Karpas-422 (cell line): ENCODE data around the gene PXDC1. TPM values are rescaled to one million over a fixed set of nuclear protein-coding genes. Genes with fewer than 3 reads are reported as not detected.
"Not testable (repeated sequence)": the region's sequence is repeated elsewhere in the genome, so short reads cannot be mapped to it uniquely, and the experiment has no call there.

ENCODE experiments used
- DNase-seq: peaks from one replicate; pipeline ENCODE4 v3.0.0-alpha.2; 2015
- H2AFZ ChIP-seq: fragments of 200-600 bp; sonication (generic); 2 replicates; pipeline ENCODE4 v1.6.1; 2014; ENCODE audit warnings: antibody characterized with exemption, low read length, mixed read lengths
- H3K27ac ChIP-seq: fragments of 200-600 bp; sonication (generic); 2 replicates; pipeline ENCODE4 v1.5.1; 2014; ENCODE audit warnings: mild to moderate bottlenecking, low read length, moderate library complexity
- H3K27me3 ChIP-seq: fragments of 200-600 bp; sonication (generic); 2 replicates; pipeline ENCODE4 v1.6.1; 2014; ENCODE audit warnings: low read length, mixed read lengths
- H3K36me3 ChIP-seq: fragments of 200-600 bp; sonication (generic); 2 replicates; pipeline ENCODE4 v1.6.1; 2014; ENCODE audit warnings: low read length, mixed read lengths; ENCODE audit not compliant: insufficient read depth
- H3K4me1 ChIP-seq: fragments of 200-600 bp; sonication (generic); 2 replicates; pipeline ENCODE4 v1.6.1; 2014; ENCODE audit warnings: mild to moderate bottlenecking, low read length, mixed read lengths
- H3K4me2 ChIP-seq: fragments of 200-600 bp; sonication (generic); 2 replicates; pipeline ENCODE4 v1.6.1; 2014; ENCODE audit warnings: low read length, low read depth, mild to moderate bottlenecking; ENCODE audit not compliant: poor library complexity, severe bottlenecking
- H3K4me3 ChIP-seq: fragments of 200-600 bp; sonication (generic); 2 replicates; pipeline ENCODE4 v1.5.1; 2014; ENCODE audit warnings: mild to moderate bottlenecking, antibody characterized with exemption, low read length, mixed read lengths
- H3K79me2 ChIP-seq: fragments of 200-600 bp; sonication (generic); 2 replicates; pipeline ENCODE4 v1.6.1; 2014; ENCODE audit warnings: mild to moderate bottlenecking, low read length, mixed read lengths
- H3K9ac ChIP-seq: fragments of 200-600 bp; sonication (generic); 2 replicates; pipeline ENCODE4 v1.6.0; 2014; ENCODE audit warnings: low read length
- H3K9me2 ChIP-seq: fragments of 200-600 bp; sonication (generic), shearing (Covaris generic); replicated peaks from 2 replicates; pipeline ENCODE4 v1.6.0; 2014; ENCODE audit warnings: mild to moderate bottlenecking, low read length, moderate library complexity; ENCODE audit not compliant: insufficient read depth
- H3K9me3 ChIP-seq: fragments of 300-700, 200-600 bp; sonication (generic); 2 replicates; pipeline ENCODE4 v1.6.1; 2014; ENCODE audit warnings: low read length, mixed read lengths
- H4K20me1 ChIP-seq: fragments of 200-600 bp; sonication (generic); 2 replicates; pipeline ENCODE4 v1.6.1; 2014; ENCODE audit warnings: mild to moderate bottlenecking, antibody characterized with exemption, low read length, low read depth; ENCODE audit not compliant: insufficient read depth
- total RNA-seq: library from RNA; depleted of rRNA; stranded (reverse); fragments of >200 nt; shearing (Covaris generic); gene quantifications from 2 replicates; pipeline ENCODE4 v1.2.3, GENCODE V29; 2014; ENCODE audit warnings: low replicate concordance

PXDC1 gene
- total RNA-seq, 1 experiment from 2014 or later, result not detected

- Histone ChIP-seq H3K79me2 (no peaks in the 10 kb centered on the region), H3K9ac (no peak overlapping the region), H3K9me3 (no peaks in the 10 kb centered on the region), H4K20me1 (no peaks in the 10 kb centered on the region), H3K4me2 (no peak overlapping the region), H3K27me3 (no peaks in the 10 kb centered on the region), H3K36me3 (no peaks in the 10 kb centered on the region), H3K9me2 (no peaks in the 10 kb centered on the region), H3K4me3 (no peak overlapping the region), H3K27ac (no peak overlapping the region), H3K4me1 (no peaks in the 10 kb centered on the region), H2AFZ (no peak overlapping the region)
- no peak for DNase-seq
Measured at GRCh38 chr6:3722785-3723184, 28.7 kb downstream of the PXDC1 start.

- no peaks in the 10 kb centered on the region for H3K9me3 ChIP-seq
- no peaks in the 10 kb centered on the region for H3K79me2 ChIP-seq
- no peak for DNase-seq
- no peak overlapping the region for H2AFZ ChIP-seq
- H3K4me3 ChIP-seq, result no peak overlapping the region
- H3K9ac ChIP-seq, result no peak overlapping the region
- no peaks in the 10 kb centered on the region for H3K9me2 ChIP-seq
- H3K27me3 ChIP-seq, result no peaks in the 10 kb centered on the region
- H3K27ac ChIP-seq, result no peak overlapping the region
- H3K36me3 ChIP-seq, result no peaks in the 10 kb centered on the region
- H3K4me2 ChIP-seq, result no peak overlapping the region
- H3K4me1 ChIP-seq, result no peaks in the 10 kb centered on the region
- H4K20me1 ChIP-seq, result no peaks in the 10 kb centered on the region
Measured at GRCh38 chr6:3721810-3722621, 29.5 kb downstream of the PXDC1 start.

- not testable (repeated sequence) for H3K27ac ChIP-seq, H3K79me2 ChIP-seq, H2AFZ ChIP-seq, H4K20me1 ChIP-seq, H3K27me3 ChIP-seq, H3K4me2 ChIP-seq, H3K4me3 ChIP-seq, H3K36me3 ChIP-seq, H3K9ac ChIP-seq, H3K9me3 ChIP-seq, DNase-seq, H3K4me1 ChIP-seq, H3K9me2 ChIP-seq
Measured at GRCh38 chr6:3720770-3721169, 30.7 kb downstream of the PXDC1 start.

GRCh38 chr6:3719462-3720308 lies 31.8 kb downstream of the PXDC1 start:
- Histone ChIP-seq H3K36me3 (no peaks in the 10 kb centered on the region), H4K20me1 (no peaks in the 10 kb centered on the region), H3K27ac (no peak overlapping the region), H3K4me1 (no peaks in the 10 kb centered on the region), H3K27me3 (no peaks in the 10 kb centered on the region), H3K9me3 (no peaks in the 10 kb centered on the region), H3K9ac (no peak overlapping the region), H3K79me2 (no peaks in the 10 kb centered on the region), H3K9me2 (no peaks in the 10 kb centered on the region), H2AFZ (no peak overlapping the region), H3K4me3 (no peak overlapping the region), H3K4me2 (no peak overlapping the region)
- DNase-seq, result no peak

DNA sequence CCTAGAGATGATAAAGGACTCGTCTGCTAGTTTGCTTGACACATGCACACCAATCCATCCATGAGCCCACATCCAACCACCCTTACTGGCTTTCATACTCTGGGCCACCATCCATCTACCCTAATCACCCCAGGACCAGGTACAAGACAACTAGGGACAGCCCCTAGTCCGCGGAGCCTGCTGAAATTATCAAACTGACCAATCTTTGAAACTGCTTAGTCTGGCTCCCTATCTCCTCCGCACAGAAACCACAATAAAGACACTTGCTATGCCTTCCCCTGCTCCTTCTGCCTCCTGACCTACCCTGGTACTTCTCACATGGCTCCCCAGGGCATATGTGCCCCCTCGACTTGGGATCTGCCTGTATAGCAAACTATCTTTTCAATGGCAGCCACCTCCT lies 33.1 kb downstream of the PXDC1 start:
- no peaks in the 10 kb centered on the region for H3K79me2 ChIP-seq
- no peak overlapping the region for H3K4me3 ChIP-seq
- DNase-seq, result no peak
- no peak overlapping the region for H2AFZ ChIP-seq
- H3K36me3 ChIP-seq, result no peaks in the 10 kb centered on the region
- no peaks in the 10 kb centered on the region for H3K4me1 ChIP-seq
- H3K27me3 ChIP-seq, result no peaks in the 10 kb centered on the region
- no peak overlapping the region for H3K27ac ChIP-seq
- no peaks in the 10 kb centered on the region for H3K9me2 ChIP-seq
- H4K20me1 ChIP-seq, result no peaks in the 10 kb centered on the region
- no peak overlapping the region for H3K9ac ChIP-seq
- no peaks in the 10 kb centered on the region for H3K9me3 ChIP-seq
- no peak overlapping the region for H3K4me2 ChIP-seq

DNA sequence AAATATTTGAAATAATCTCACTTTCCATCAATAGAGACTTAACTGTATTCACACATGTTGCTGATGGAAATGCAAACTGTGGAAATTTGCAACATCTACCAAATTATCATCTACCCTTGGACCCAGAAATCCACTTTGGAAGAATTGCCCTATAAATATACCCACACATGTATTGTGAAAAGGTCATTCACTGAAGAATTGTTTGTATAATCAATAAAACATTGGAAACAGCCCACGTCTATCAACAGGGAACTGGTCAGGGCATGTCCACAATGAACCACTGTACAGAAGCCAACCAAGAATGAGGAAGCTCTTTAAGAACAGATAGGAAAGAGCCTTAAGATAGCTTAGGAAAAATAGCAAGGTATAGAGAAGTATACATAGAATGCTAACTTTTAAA lies 36.2 kb downstream of the PXDC1 start:
- H3K4me3 ChIP-seq, result no peak overlapping the region
- H3K27me3 ChIP-seq, result no peaks in the 10 kb centered on the region
- no peaks in the 10 kb centered on the region for H3K79me2 ChIP-seq
- H3K9me2 ChIP-seq, result no peaks in the 10 kb centered on the region
- H4K20me1 ChIP-seq, result no peaks in the 10 kb centered on the region
- H3K9ac ChIP-seq, result no peak overlapping the region
- no peak overlapping the region for H3K27ac ChIP-seq
- H3K4me2 ChIP-seq, result no peak overlapping the region
- no peak for DNase-seq
- no peaks in the 10 kb centered on the region for H3K9me3 ChIP-seq
- H2AFZ ChIP-seq, result no peak overlapping the region
- no peaks in the 10 kb centered on the region for H3K4me1 ChIP-seq
- H3K36me3 ChIP-seq, result no peaks in the 10 kb centered on the region

GRCh38 chr6:3714768-3715167 lies 36.7 kb downstream of the PXDC1 start:
- Histone ChIP-seq H2AFZ (no peak overlapping the region), H3K9ac (no peak overlapping the region), H3K27ac (no peak overlapping the region), H3K4me1 (no peaks in the 10 kb centered on the region), H3K9me2 (no peaks in the 10 kb centered on the region), H3K36me3 (no peaks in the 10 kb centered on the region), H3K27me3 (no peaks in the 10 kb centered on the region), H3K4me3 (no peak overlapping the region), H4K20me1 (no peaks in the 10 kb centered on the region), H3K4me2 (no peak overlapping the region), H3K9me3 (no peaks in the 10 kb centered on the region), H3K79me2 (no peaks in the 10 kb centered on the region)
- DNase-seq, result no peak

GRCh38 chr6:3714111-3714510 lies 37.4 kb downstream of the PXDC1 start:
- Histone ChIP-seq H3K4me1 (no peaks in the 10 kb centered on the region), H3K27ac (no peak overlapping the region), H3K4me2 (no peak overlapping the region), H2AFZ (no peak overlapping the region), H3K79me2 (no peaks in the 10 kb centered on the region), H3K4me3 (no peak overlapping the region), H3K9ac (no peak overlapping the region), H4K20me1 (no peaks in the 10 kb centered on the region), H3K9me3 (no peaks in the 10 kb centered on the region), H3K27me3 (no peaks in the 10 kb centered on the region), H3K9me2 (no peaks in the 10 kb centered on the region), H3K36me3 (no peaks in the 10 kb centered on the region)
- no peak for DNase-seq
